HEK293T (cell line): Measurements from ENCODE around the gene CDH4.

Source experiments
- ARNT ChIP-seq: fragments of 450-650 bp; IDR thresholded peaks from 2 replicates; pipeline ENCODE4 v1.6.1; 2017; ENCODE audit warnings: mild to moderate bottlenecking
- BHLHE40 ChIP-seq: fragments of 450-650 bp; IDR thresholded peaks from 2 replicates; pipeline ENCODE4 v1.6.1; 2016; ENCODE audit warnings: mild to moderate bottlenecking, moderate library complexity, borderline replicate concordance
- CTBP1 ChIP-seq: fragments of 450-650 bp; IDR thresholded peaks from 2 replicates; pipeline ENCODE4 v1.6.1; 2016; ENCODE audit warnings: borderline replicate concordance
- ELF4 ChIP-seq: fragments of 450-650 bp; IDR thresholded peaks from 2 replicates; pipeline ENCODE4 v1.6.1; 2017; ENCODE audit warnings: antibody characterized with exemption
- FOXA1 ChIP-seq: fragments of 450-650 bp; IDR thresholded peaks from 2 replicates; pipeline ENCODE4 v1.6.1; 2016; ENCODE audit warnings: mild to moderate bottlenecking
- FOXK2 ChIP-seq: fragments of 450-650 bp; IDR thresholded peaks from 2 replicates; pipeline ENCODE4 v1.6.1; 2016; ENCODE audit warnings: mild to moderate bottlenecking
- FOXM1 ChIP-seq: fragments of 450-650 bp; IDR thresholded peaks from 2 replicates; pipeline ENCODE4 v1.6.1; 2017; ENCODE audit warnings: mild to moderate bottlenecking, borderline replicate concordance
- HDGF ChIP-seq: fragments of 450-650 bp; IDR thresholded peaks from 2 replicates; pipeline ENCODE4 v1.6.1; 2017; ENCODE audit warnings: antibody characterized with exemption, borderline replicate concordance
- NFRKB ChIP-seq: fragments of 450-650 bp; IDR thresholded peaks from 2 replicates; pipeline ENCODE4 v1.6.1; 2016; ENCODE audit warnings: mild to moderate bottlenecking, moderate library complexity
- SP1 ChIP-seq: fragments of 450-650 bp; IDR thresholded peaks from 2 replicates; pipeline ENCODE4 v1.6.1; 2017
- SUZ12 ChIP-seq: fragments of 450-650 bp; IDR thresholded peaks from 2 replicates; pipeline ENCODE4 v1.6.1; 2016; ENCODE audit warnings: mild to moderate bottlenecking
- TARDBP ChIP-seq: fragments of 450-650 bp; IDR thresholded peaks from 2 replicates; pipeline ENCODE4 v1.6.1; 2016
- ZNF384 ChIP-seq: fragments of 450-650 bp; IDR thresholded peaks from 2 replicates; pipeline ENCODE4 v1.6.1; 2016
- TF ChIP-seq, protein P1 (sequence below): fragments of 450-650 bp; IDR thresholded peaks from 2 replicates; pipeline ENCODE4 v1.6.1; 2016

- TF ChIP-seq FOXA1: no peak
- TF ChIP-seq BHLHE40: no peak
- TF ChIP-seq SP1: no peak
- no peak for TF ChIP-seq ARNT
- no peak for TF ChIP-seq CTBP1
- TF ChIP-seq TARDBP: no peak
- no peak for TF ChIP-seq HDGF
- no peak for TF ChIP-seq SUZ12
- TF ChIP-seq ZNF384: no peak
- TF ChIP-seq ELF4: no peak
- no peak for TF ChIP-seq FOXM1
- no peak for TF ChIP-seq NFRKB
- TF ChIP-seq, protein P1, sequence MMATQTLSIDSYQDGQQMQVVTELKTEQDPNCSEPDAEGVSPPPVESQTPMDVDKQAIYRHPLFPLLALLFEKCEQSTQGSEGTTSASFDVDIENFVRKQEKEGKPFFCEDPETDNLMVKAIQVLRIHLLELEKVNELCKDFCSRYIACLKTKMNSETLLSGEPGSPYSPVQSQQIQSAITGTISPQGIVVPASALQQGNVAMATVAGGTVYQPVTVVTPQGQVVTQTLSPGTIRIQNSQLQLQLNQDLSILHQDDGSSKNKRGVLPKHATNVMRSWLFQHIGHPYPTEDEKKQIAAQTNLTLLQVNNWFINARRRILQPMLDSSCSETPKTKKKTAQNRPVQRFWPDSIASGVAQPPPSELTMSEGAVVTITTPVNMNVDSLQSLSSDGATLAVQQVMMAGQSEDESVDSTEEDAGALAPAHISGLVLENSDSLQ: no peak
- no peak for TF ChIP-seq FOXK2
Observed at GRCh38 chr20:61325718-61326117, 73.7 kb downstream of the CDH4 start.
